ENCODE data around the gene ITIH4.

DNA sequence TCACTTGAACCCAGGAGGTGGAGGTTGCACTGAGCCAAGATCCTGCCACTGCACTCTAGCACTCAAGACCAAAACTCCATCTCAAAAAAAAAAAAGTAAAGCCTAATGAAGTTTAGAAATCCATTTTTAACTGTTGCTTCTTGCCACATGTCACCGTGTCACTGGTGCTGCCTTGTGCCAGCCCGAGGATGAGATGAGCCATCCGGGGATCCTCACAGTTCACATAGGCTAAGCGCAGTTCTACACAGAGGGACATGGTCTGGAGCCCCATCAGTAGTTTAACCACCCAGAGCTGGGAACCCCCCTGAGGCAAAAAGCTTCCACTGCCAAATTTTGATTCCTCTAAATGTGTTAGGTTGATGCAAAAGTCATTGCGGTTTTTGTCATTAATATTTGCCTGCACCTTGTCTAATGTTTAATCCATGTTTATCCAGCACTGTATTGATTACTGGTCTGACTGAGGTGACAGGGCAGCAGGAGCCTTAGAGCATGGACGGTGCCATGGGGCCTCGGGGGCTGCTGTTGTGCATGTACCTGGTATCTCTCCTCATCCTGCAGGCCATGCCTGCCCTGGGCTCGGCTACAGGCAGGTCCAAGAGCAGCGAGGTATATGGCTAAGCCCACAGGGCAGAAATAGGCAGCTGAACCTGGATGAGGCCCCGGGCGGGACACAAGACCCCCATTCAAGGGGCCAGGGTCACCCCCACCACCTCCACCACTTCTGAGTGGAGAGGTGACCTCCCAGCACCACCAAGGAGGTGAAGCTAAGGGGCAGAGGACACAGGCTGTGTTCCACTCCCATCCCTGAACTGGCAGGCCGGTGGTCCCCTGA is 53.1 kb downstream of the ITIH4 start, which contains the start of gene ITIH1:
- TF ChIP-seq, protein P1, sequence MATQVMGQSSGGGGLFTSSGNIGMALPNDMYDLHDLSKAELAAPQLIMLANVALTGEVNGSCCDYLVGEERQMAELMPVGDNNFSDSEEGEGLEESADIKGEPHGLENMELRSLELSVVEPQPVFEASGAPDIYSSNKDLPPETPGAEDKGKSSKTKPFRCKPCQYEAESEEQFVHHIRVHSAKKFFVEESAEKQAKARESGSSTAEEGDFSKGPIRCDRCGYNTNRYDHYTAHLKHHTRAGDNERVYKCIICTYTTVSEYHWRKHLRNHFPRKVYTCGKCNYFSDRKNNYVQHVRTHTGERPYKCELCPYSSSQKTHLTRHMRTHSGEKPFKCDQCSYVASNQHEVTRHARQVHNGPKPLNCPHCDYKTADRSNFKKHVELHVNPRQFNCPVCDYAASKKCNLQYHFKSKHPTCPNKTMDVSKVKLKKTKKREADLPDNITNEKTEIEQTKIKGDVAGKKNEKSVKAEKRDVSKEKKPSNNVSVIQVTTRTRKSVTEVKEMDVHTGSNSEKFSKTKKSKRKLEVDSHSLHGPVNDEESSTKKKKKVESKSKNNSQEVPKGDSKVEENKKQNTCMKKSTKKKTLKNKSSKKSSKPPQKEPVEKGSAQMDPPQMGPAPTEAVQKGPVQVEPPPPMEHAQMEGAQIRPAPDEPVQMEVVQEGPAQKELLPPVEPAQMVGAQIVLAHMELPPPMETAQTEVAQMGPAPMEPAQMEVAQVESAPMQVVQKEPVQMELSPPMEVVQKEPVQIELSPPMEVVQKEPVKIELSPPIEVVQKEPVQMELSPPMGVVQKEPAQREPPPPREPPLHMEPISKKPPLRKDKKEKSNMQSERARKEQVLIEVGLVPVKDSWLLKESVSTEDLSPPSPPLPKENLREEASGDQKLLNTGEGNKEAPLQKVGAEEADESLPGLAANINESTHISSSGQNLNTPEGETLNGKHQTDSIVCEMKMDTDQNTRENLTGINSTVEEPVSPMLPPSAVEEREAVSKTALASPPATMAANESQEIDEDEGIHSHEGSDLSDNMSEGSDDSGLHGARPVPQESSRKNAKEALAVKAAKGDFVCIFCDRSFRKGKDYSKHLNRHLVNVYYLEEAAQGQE (IDR thresholded peaks at IDR 0.05; ENCODE audit: borderline replicate concordance in 1 of 2, low read depth in 1 of 2, low read length in 2 of 2) = no peak
- TF ChIP-seq ZNF724P (CRISPR knock-in tag; IDR thresholded peaks at IDR 0.05; ENCODE audit: borderline replicate concordance) = no peak
- TF ChIP-seq, protein P2, sequence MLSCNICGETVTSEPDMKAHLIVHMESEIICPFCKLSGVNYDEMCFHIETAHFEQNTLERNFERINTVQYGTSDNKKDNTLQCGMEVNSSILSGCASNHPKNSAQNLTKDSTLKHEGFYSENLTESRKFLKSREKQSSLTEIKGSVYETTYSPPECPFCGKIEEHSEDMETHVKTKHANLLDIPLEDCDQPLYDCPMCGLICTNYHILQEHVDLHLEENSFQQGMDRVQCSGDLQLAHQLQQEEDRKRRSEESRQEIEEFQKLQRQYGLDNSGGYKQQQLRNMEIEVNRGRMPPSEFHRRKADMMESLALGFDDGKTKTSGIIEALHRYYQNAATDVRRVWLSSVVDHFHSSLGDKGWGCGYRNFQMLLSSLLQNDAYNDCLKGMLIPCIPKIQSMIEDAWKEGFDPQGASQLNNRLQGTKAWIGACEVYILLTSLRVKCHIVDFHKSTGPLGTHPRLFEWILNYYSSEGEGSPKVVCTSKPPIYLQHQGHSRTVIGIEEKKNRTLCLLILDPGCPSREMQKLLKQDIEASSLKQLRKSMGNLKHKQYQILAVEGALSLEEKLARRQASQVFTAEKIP (CRISPR knock-in tag; IDR thresholded peaks at IDR 0.05; ENCODE audit: borderline replicate concordance) = no peak
- TF ChIP-seq, protein P3, sequence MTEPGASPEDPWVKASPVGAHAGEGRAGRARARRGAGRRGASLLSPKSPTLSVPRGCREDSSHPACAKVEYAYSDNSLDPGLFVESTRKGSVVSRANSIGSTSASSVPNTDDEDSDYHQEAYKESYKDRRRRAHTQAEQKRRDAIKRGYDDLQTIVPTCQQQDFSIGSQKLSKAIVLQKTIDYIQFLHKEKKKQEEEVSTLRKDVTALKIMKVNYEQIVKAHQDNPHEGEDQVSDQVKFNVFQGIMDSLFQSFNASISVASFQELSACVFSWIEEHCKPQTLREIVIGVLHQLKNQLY (CRISPR knock-in tag; IDR thresholded peaks at IDR 0.05) = no peak
- no peak for TF ChIP-seq SYNCRIP (IDR thresholded peaks at IDR 0.05; ENCODE audit: insufficient read depth, low read depth, low read length)
- TF ChIP-seq, protein P4, sequence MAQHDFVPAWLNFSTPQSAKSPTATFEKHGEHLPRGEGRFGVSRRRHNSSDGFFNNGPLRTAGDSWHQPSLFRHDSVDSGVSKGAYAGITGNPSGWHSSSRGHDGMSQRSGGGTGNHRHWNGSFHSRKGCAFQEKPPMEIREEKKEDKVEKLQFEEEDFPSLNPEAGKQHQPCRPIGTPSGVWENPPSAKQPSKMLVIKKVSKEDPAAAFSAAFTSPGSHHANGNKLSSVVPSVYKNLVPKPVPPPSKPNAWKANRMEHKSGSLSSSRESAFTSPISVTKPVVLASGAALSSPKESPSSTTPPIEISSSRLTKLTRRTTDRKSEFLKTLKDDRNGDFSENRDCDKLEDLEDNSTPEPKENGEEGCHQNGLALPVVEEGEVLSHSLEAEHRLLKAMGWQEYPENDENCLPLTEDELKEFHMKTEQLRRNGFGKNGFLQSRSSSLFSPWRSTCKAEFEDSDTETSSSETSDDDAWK (CRISPR knock-in tag; IDR thresholded peaks at IDR 0.05) = no peak
- TF ChIP-seq ETV6 (CRISPR knock-in tag; conservative IDR thresholded peaks at IDR 0.05) = no peak
- TF ChIP-seq, protein P5, sequence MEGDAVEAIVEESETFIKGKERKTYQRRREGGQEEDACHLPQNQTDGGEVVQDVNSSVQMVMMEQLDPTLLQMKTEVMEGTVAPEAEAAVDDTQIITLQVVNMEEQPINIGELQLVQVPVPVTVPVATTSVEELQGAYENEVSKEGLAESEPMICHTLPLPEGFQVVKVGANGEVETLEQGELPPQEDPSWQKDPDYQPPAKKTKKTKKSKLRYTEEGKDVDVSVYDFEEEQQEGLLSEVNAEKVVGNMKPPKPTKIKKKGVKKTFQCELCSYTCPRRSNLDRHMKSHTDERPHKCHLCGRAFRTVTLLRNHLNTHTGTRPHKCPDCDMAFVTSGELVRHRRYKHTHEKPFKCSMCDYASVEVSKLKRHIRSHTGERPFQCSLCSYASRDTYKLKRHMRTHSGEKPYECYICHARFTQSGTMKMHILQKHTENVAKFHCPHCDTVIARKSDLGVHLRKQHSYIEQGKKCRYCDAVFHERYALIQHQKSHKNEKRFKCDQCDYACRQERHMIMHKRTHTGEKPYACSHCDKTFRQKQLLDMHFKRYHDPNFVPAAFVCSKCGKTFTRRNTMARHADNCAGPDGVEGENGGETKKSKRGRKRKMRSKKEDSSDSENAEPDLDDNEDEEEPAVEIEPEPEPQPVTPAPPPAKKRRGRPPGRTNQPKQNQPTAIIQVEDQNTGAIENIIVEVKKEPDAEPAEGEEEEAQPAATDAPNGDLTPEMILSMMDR (CRISPR knock-in tag; IDR thresholded peaks at IDR 0.05) = no peak
- TF ChIP-seq ZNF292 (CRISPR knock-in tag; IDR thresholded peaks at IDR 0.05; ENCODE audit: borderline replicate concordance, low read depth) = peak; percentile 48; the same call in 1 of the 2 replicates
- TF ChIP-seq, protein P6, sequence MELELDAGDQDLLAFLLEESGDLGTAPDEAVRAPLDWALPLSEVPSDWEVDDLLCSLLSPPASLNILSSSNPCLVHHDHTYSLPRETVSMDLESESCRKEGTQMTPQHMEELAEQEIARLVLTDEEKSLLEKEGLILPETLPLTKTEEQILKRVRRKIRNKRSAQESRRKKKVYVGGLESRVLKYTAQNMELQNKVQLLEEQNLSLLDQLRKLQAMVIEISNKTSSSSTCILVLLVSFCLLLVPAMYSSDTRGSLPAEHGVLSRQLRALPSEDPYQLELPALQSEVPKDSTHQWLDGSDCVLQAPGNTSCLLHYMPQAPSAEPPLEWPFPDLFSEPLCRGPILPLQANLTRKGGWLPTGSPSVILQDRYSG (CRISPR knock-in tag; IDR thresholded peaks at IDR 0.05) = no peak
- no peak for TF ChIP-seq YY1 (IDR thresholded peaks at IDR 0.05; ENCODE audit: insufficient read depth, insufficient replicate concordance, low read depth, low read length)
- no peak for TF ChIP-seq BHLHE40 (IDR thresholded peaks at IDR 0.05; ENCODE audit: low read length)
- no peak for TF ChIP-seq AGO2 (optimal IDR thresholded peaks at IDR 0.05; ENCODE audit: low read depth, low read length)

Measured in HepG2 (cell line).